Measurements from ENCODE around the gene GPS2. TPM values are rescaled to one million over a fixed set of nuclear protein-coding genes. Genes with fewer than 3 reads are reported as not detected.

GPS2 gene
- total RNA-seq, 1 experiment from 2014 or later: 36.9 TPM

- peak overlapping the region; percentile 61 for H3K4me3 ChIP-seq (ENCODE audit: low read length)
- DNase-seq: peak; percentile 95
- H3K4me2 ChIP-seq (ENCODE audit: low read depth, low read length, poor library complexity, severe bottlenecking): peak overlapping the region; percentile 76
- H4K20me1 ChIP-seq (ENCODE audit: insufficient read depth, low read depth, low read length): no peaks in the 10 kb centered on the region
- no peaks in the 10 kb centered on the region for H3K36me3 ChIP-seq (ENCODE audit: insufficient read depth, low read length)
- peak overlapping the region; percentile 53 for H3K9ac ChIP-seq (ENCODE audit: low read length)
- H3K4me1 ChIP-seq (ENCODE audit: low read length): peaks cover 21% of the 10 kb centered on the region
- no peaks in the 10 kb centered on the region for H3K9me2 ChIP-seq (replicated peaks; ENCODE audit: insufficient read depth, low read length)
- H3K27ac ChIP-seq (ENCODE audit: low read length): no peak overlapping the region
- no peaks in the 10 kb centered on the region for H3K9me3 ChIP-seq (ENCODE audit: low read length)
- H2AFZ ChIP-seq (ENCODE audit: low read length): peak overlapping the region; percentile 47
- H3K27me3 ChIP-seq (ENCODE audit: low read length): no peaks in the 10 kb centered on the region
- no peaks in the 10 kb centered on the region for H3K79me2 ChIP-seq (ENCODE audit: low read length)
Observed at GRCh38 chr17:7280519-7281073, 34.6 kb downstream of the GPS2 start.

- Histone ChIP-seq H4K20me1 (ENCODE audit: insufficient read depth, low read depth, low read length) (no peaks in the 10 kb centered on the region), H2AFZ (ENCODE audit: low read length) (no peak overlapping the region), H3K4me2 (ENCODE audit: low read depth, low read length, poor library complexity, severe bottlenecking) (no peak overlapping the region), H3K4me1 (ENCODE audit: low read length) (peaks cover 21% of the 10 kb centered on the region), H3K79me2 (ENCODE audit: low read length) (no peaks in the 10 kb centered on the region), H3K27ac (ENCODE audit: low read length) (no peak overlapping the region), H3K9me3 (ENCODE audit: low read length) (no peaks in the 10 kb centered on the region), H3K4me3 (ENCODE audit: low read length) (no peak overlapping the region), H3K9me2 (replicated peaks; ENCODE audit: insufficient read depth, low read length) (no peaks in the 10 kb centered on the region), H3K9ac (ENCODE audit: low read length) (no peak overlapping the region), H3K36me3 (ENCODE audit: insufficient read depth, low read length) (no peaks in the 10 kb centered on the region), H3K27me3 (ENCODE audit: low read length) (no peaks in the 10 kb centered on the region)
- DNase-seq: no peak
Observed at GRCh38 chr17:7279448-7279847, 35.7 kb downstream of the GPS2 start.

GRCh38 chr17:7266784-7267183 lies 48.4 kb downstream of the GPS2 start:
- H3K9me3 ChIP-seq (ENCODE audit: low read length): no peaks in the 10 kb centered on the region
- H3K27me3 ChIP-seq (ENCODE audit: low read length): no peaks in the 10 kb centered on the region
- no peak overlapping the region for H3K27ac ChIP-seq (ENCODE audit: low read length)
- no peak overlapping the region for H2AFZ ChIP-seq (ENCODE audit: low read length)
- DNase-seq: no peak
- H3K79me2 ChIP-seq (ENCODE audit: low read length): no peaks in the 10 kb centered on the region
- no peaks in the 10 kb centered on the region for H3K4me1 ChIP-seq (ENCODE audit: low read length)
- H3K4me2 ChIP-seq (ENCODE audit: low read depth, low read length, poor library complexity, severe bottlenecking): no peak overlapping the region
- no peaks in the 10 kb centered on the region for H3K36me3 ChIP-seq (ENCODE audit: insufficient read depth, low read length)
- no peak overlapping the region for H3K4me3 ChIP-seq (ENCODE audit: low read length)
- H3K9ac ChIP-seq (ENCODE audit: low read length): no peak overlapping the region
- no peaks in the 10 kb centered on the region for H3K9me2 ChIP-seq (replicated peaks; ENCODE audit: insufficient read depth, low read length)
- no peaks in the 10 kb centered on the region for H4K20me1 ChIP-seq (ENCODE audit: insufficient read depth, low read depth, low read length)

GRCh38 chr17:7263801-7264078 lies 51.4 kb downstream of the GPS2 start:
- H3K27me3 ChIP-seq (ENCODE audit: low read length): no peaks in the 10 kb centered on the region
- H3K9me2 ChIP-seq (replicated peaks; ENCODE audit: insufficient read depth, low read length): no peaks in the 10 kb centered on the region
- H3K9ac ChIP-seq (ENCODE audit: low read length): no peak overlapping the region
- DNase-seq: no peak
- no peaks in the 10 kb centered on the region for H4K20me1 ChIP-seq (ENCODE audit: insufficient read depth, low read depth, low read length)
- H3K79me2 ChIP-seq (ENCODE audit: low read length): no peaks in the 10 kb centered on the region
- H3K36me3 ChIP-seq (ENCODE audit: insufficient read depth, low read length): no peaks in the 10 kb centered on the region
- no peaks in the 10 kb centered on the region for H3K4me1 ChIP-seq (ENCODE audit: low read length)
- H3K27ac ChIP-seq (ENCODE audit: low read length): no peak overlapping the region
- H3K4me2 ChIP-seq (ENCODE audit: low read depth, low read length, poor library complexity, severe bottlenecking): no peak overlapping the region
- no peak overlapping the region for H3K4me3 ChIP-seq (ENCODE audit: low read length)
- no peaks in the 10 kb centered on the region for H3K9me3 ChIP-seq (ENCODE audit: low read length)
- no peak overlapping the region for H2AFZ ChIP-seq (ENCODE audit: low read length)

GRCh38 chr17:7262935-7263800 lies 52.0 kb downstream of the GPS2 start:
- no peaks in the 10 kb centered on the region for H3K4me1 ChIP-seq (ENCODE audit: low read length)
- H4K20me1 ChIP-seq (ENCODE audit: insufficient read depth, low read depth, low read length): no peaks in the 10 kb centered on the region
- H3K9me2 ChIP-seq (replicated peaks; ENCODE audit: insufficient read depth, low read length): no peaks in the 10 kb centered on the region
- no peak overlapping the region for H3K4me3 ChIP-seq (ENCODE audit: low read length)
- no peak overlapping the region for H3K9ac ChIP-seq (ENCODE audit: low read length)
- H3K27ac ChIP-seq (ENCODE audit: low read length): no peak overlapping the region
- no peaks in the 10 kb centered on the region for H3K27me3 ChIP-seq (ENCODE audit: low read length)
- no peak overlapping the region for H3K4me2 ChIP-seq (ENCODE audit: low read depth, low read length, poor library complexity, severe bottlenecking)
- H3K9me3 ChIP-seq (ENCODE audit: low read length): no peaks in the 10 kb centered on the region
- no peak for DNase-seq
- no peaks in the 10 kb centered on the region for H3K36me3 ChIP-seq (ENCODE audit: insufficient read depth, low read length)
- no peaks in the 10 kb centered on the region for H3K79me2 ChIP-seq (ENCODE audit: low read length)
- H2AFZ ChIP-seq (ENCODE audit: low read length): no peak overlapping the region

Small RNAs within 50 kb of the gene (small RNA-seq; reads per million reads assigned to genes)
- gene AC026954.2 (not detected), gene RF00019 (not detected)

Other genes starting within 250 kb of the GPS2 start
- gene CLEC10A, start 235.1 kb downstream of the GPS2 start, total RNA-seq (2014; rRNA removed; shearing (Covaris generic); ENCODE audit: low replicate concordance): not detected in 2 replicates
- gene ASGR2, start 200.5 kb downstream of the GPS2 start, total RNA-seq (2014; rRNA removed; shearing (Covaris generic); ENCODE audit: low replicate concordance): not detected in 2 replicates
- gene ASGR1, start 136.0 kb downstream of the GPS2 start, total RNA-seq (2014; rRNA removed; shearing (Covaris generic); ENCODE audit: low replicate concordance): 1.2 TPM in 1 of 2 replicates, not detected in the other
- gene DLG4, start 95.5 kb downstream of the GPS2 start, total RNA-seq (2014; rRNA removed; shearing (Covaris generic); ENCODE audit: low replicate concordance): 8.5 and 24.1 TPM in 2 replicates
- gene ACADVL, start 95.4 kb downstream of the GPS2 start, total RNA-seq (2014; rRNA removed; shearing (Covaris generic); ENCODE audit: low replicate concordance): 245 and 371 TPM in 2 replicates
- gene DVL2, start 80.8 kb downstream of the GPS2 start, total RNA-seq (2014; rRNA removed; shearing (Covaris generic); ENCODE audit: low replicate concordance): 75.2 and 117 TPM in 2 replicates
- gene PHF23, start 75.9 kb downstream of the GPS2 start, total RNA-seq (2014; rRNA removed; shearing (Covaris generic); ENCODE audit: low replicate concordance): 36.7 and 69.3 TPM in 2 replicates
- gene GABARAP, start 72.9 kb downstream of the GPS2 start, total RNA-seq (2014; rRNA removed; shearing (Covaris generic); ENCODE audit: low replicate concordance): 218 and 301 TPM in 2 replicates
- gene CTDNEP1, start 63.6 kb downstream of the GPS2 start, total RNA-seq (2014; rRNA removed; shearing (Covaris generic); ENCODE audit: low replicate concordance): 52.6 and 87.8 TPM in 2 replicates
- gene ELP5, start 63.1 kb downstream of the GPS2 start, total RNA-seq (2014; rRNA removed; shearing (Covaris generic); ENCODE audit: low replicate concordance): 38.8 and 53.4 TPM in 2 replicates
- not detected in 2 replicates for gene CLDN7, start 52.9 kb downstream of the GPS2 start, total RNA-seq (2014; rRNA removed; shearing (Covaris generic); ENCODE audit: low replicate concordance)
- gene SLC2A4, start 33.6 kb downstream of the GPS2 start, total RNA-seq (2014; rRNA removed; shearing (Covaris generic); ENCODE audit: low replicate concordance): 0.14 TPM in 1 of 2 replicates, not detected in the other
- gene YBX2, start 20.7 kb downstream of the GPS2 start, total RNA-seq (2014; rRNA removed; shearing (Covaris generic); ENCODE audit: low replicate concordance): not detected in 2 replicates
- 231 and 326 TPM in 2 replicates for gene EIF5A, start 7.7 kb downstream of the GPS2 start, total RNA-seq (2014; rRNA removed; shearing (Covaris generic); ENCODE audit: low replicate concordance)
- gene NEURL4, start 14.0 kb upstream of the GPS2 start, total RNA-seq (2014; rRNA removed; shearing (Covaris generic); ENCODE audit: low replicate concordance): 11.1 and 21.2 TPM in 2 replicates
- 51.0 and 85.0 TPM in 2 replicates for gene ACAP1, start 21.2 kb upstream of the GPS2 start, total RNA-seq (2014; rRNA removed; shearing (Covaris generic); ENCODE audit: low replicate concordance)
- 5.1 and 6.8 TPM in 2 replicates for gene KCTD11, start 36.8 kb upstream of the GPS2 start, total RNA-seq (2014; rRNA removed; shearing (Covaris generic); ENCODE audit: low replicate concordance)
- not detected in 2 replicates for gene TMEM95, start 39.8 kb upstream of the GPS2 start, total RNA-seq (2014; rRNA removed; shearing (Covaris generic); ENCODE audit: low replicate concordance)
- 0.75 and 3.8 TPM in 2 replicates for gene TNK1, start 65.7 kb upstream of the GPS2 start, total RNA-seq (2014; rRNA removed; shearing (Covaris generic); ENCODE audit: low replicate concordance)
- 39.8 and 40.4 TPM in 2 replicates for gene PLSCR3, start 79.2 kb upstream of the GPS2 start, total RNA-seq (2014; rRNA removed; shearing (Covaris generic); ENCODE audit: low replicate concordance)
- 262 and 330 TPM in 2 replicates for gene TMEM256, start 88.7 kb upstream of the GPS2 start, total RNA-seq (2014; rRNA removed; shearing (Covaris generic); ENCODE audit: low replicate concordance)
- not detected in 2 replicates for gene NLGN2, start 92.5 kb upstream of the GPS2 start, total RNA-seq (2014; rRNA removed; shearing (Covaris generic); ENCODE audit: low replicate concordance)
- gene SPEM1, start 105.0 kb upstream of the GPS2 start, total RNA-seq (2014; rRNA removed; shearing (Covaris generic); ENCODE audit: low replicate concordance): not detected in 2 replicates
- gene SPEM2, start 110.3 kb upstream of the GPS2 start, total RNA-seq (2014; rRNA removed; shearing (Covaris generic); ENCODE audit: low replicate concordance): not detected in 2 replicates
- not detected in 2 replicates for gene SPEM3, start 113.5 kb upstream of the GPS2 start, total RNA-seq (2014; rRNA removed; shearing (Covaris generic); ENCODE audit: low replicate concordance)
- gene TMEM102, start 120.1 kb upstream of the GPS2 start, total RNA-seq (2014; rRNA removed; shearing (Covaris generic); ENCODE audit: low replicate concordance): 3.0 and 9.9 TPM in 2 replicates
- 0.32 and 0.67 TPM in 2 replicates for gene FGF11, start 124.2 kb upstream of the GPS2 start, total RNA-seq (2014; rRNA removed; shearing (Covaris generic); ENCODE audit: low replicate concordance)
- 3.6 and 6.6 TPM in 2 replicates for gene CHRNB1, start 129.7 kb upstream of the GPS2 start, total RNA-seq (2014; rRNA removed; shearing (Covaris generic); ENCODE audit: low replicate concordance)
- 5.5 and 7.2 TPM in 2 replicates for gene ZBTB4, start 164.3 kb upstream of the GPS2 start, total RNA-seq (2014; rRNA removed; shearing (Covaris generic); ENCODE audit: low replicate concordance)
- gene SLC35G6, start 166.1 kb upstream of the GPS2 start, total RNA-seq (2014; rRNA removed; shearing (Covaris generic); ENCODE audit: low replicate concordance): not detected in 2 replicates
- gene POLR2A, start 169.0 kb upstream of the GPS2 start, total RNA-seq (2014; rRNA removed; shearing (Covaris generic); ENCODE audit: low replicate concordance): 78.8 and 169 TPM in 2 replicates
- not detected in 2 replicates for gene TNFSF12, start 233.7 kb upstream of the GPS2 start, total RNA-seq (2014; rRNA removed; shearing (Covaris generic); ENCODE audit: low replicate concordance)
- 0.90 and 4.0 TPM in 2 replicates for gene TNFSF13, start 243.4 kb upstream of the GPS2 start, total RNA-seq (2014; rRNA removed; shearing (Covaris generic); ENCODE audit: low replicate concordance)
- gene SENP3, start 246.6 kb upstream of the GPS2 start, total RNA-seq (2014; rRNA removed; shearing (Covaris generic); ENCODE audit: low replicate concordance): 62.8 and 96.1 TPM in 2 replicates

Data from Karpas-422 (cell line).